Astrocyte of the cerebellum (primary cell): ENCODE data around the gene SCP2.
A peak's percentile ranks its signal among the peaks of the same experiment; 100 is the strongest.

Source experiments
- DNase-seq: peaks from one replicate; pipeline ENCODE4 v3.0.0-alpha.2; 2011; ENCODE audit warnings: low read depth
- H3K4me3 ChIP-seq: 2 replicates; pipeline ENCODE4 v1.5.1; 2011; ENCODE audit warnings: mild to moderate bottlenecking, low read depth, low read length, moderate library complexity
- CTCF ChIP-seq: IDR thresholded peaks from 2 replicates; pipeline ENCODE4 v1.5.1; 2012; ENCODE audit warnings: low read length, low read depth, moderate library complexity, mild to moderate bottlenecking; ENCODE audit errors: missing control alignments
- in situ Hi-C: cut with HindIII; loops from 2 replicates; pipeline ENCODE4 v1.10.0; 2017; ENCODE audit warnings: low sequenced_read_pairs

Gene SCP2

DNA sequence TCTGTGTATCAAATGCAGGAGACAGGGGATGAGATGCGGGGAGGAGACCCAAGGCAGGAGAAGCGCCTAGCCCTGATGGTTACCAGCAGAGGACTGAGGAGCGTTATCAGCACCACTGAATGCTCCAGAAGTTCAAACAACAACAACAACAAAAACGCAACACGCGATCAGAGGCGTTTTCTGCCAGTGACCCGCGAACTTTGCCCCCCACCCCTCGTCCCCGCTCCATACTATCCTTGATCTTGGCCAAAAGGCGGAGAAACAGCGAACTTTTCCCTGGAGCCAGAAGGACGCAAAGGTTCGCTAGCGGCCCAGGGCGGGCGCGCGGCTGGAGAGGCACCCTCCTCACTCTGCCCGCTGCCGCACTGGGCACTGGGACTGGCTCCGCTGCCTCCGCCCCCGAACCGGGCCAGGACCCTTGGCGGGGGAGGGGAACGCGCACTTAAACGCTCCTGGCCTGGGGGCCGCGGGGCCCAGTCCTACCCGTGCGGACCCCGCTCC is 6.2 kb upstream of the SCP2 start:
- H3K4me3 ChIP-seq = peak overlapping the region; percentile 47
- in situ Hi-C loops = no loop called here
- no peak for TF ChIP-seq CTCF
- no peak for DNase-seq

DNA sequence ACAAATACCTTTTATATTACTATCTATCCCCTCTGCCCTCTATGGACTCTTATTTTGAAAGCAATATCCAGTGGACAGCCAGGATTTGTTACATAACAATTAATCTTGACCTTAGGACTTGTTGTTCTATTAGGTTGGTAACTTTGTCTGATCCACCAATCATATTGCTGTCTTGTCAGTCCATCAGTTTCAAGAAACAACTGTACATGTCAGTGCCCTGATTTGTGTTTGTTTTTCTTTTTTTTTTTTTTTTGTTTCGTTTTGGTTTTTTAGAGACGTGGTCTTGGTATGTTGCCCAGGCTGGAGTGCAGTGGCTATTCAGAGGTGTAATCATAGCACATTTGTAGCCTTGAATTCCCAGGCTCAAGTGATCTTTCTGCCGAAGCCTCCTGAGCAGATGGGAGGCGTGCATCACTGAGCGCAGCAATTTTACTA is 1.5 kb upstream of the SCP2 start:
- in situ Hi-C loops = no loop called here
- TF ChIP-seq CTCF = no peak
- no peak for DNase-seq
- H3K4me3 ChIP-seq = no peak overlapping the region

DNA sequence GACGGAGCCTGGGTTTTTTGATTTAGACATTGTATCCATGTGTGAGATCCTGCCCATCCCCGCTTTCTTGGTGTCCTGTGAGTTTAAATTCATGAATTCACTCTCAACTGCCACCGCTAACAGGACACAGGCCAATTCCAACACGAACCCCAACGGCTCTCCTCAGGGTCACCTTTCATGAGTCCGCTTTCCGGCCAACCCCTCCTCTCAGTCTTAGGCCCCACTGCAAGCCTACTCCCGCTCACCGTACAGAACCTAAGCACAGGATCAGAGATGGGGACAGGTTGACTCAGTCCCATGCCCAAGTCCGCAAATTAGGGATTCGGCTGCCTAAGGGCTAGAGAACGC is 238 bp upstream of the SCP2 start:
- peak overlapping the region; percentile 58 for H3K4me3 ChIP-seq
- TF ChIP-seq CTCF = no peak
- no peak for DNase-seq
- in situ Hi-C loops = no loop called here

DNA sequence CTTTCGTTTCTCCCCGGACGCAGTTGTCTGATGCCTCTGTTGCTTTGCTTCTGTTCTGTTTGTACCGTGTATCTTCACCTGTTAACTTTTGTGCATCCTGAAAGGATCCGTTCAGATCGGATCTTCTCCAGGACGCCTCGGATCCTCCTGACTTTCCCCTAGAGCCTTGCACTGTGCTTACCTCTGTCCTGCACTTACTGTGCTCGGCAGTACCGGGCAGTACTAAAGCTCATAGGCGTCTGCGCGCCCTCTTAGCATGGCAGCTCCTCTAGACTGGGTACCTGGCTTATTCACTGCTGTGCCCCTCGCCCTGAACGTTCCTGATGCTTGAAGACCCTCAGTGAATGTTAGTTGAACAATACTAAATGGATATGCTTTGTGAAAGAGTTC is 934 bp downstream of the SCP2 start:
- TF ChIP-seq CTCF = no peak
- in situ Hi-C loops = no loop called here
- H3K4me3 ChIP-seq = peak overlapping the region; percentile 58
- no peak for DNase-seq

- no peak for TF ChIP-seq CTCF
- no peak for DNase-seq
- in situ Hi-C loops = no loop called here
- no peak overlapping the region for H3K4me3 ChIP-seq
Observed at GRCh38 chr1:52929019-52929418, 1.9 kb downstream of the SCP2 start.

GRCh38 chr1:52937433-52938182 is 10.5 kb downstream of the SCP2 start:
- no peak for TF ChIP-seq CTCF
- no peak for DNase-seq
- H3K4me3 ChIP-seq = no peak overlapping the region
- in situ Hi-C loops = no loop called here

- in situ Hi-C loops = no loop called here
- TF ChIP-seq CTCF = no peak
- no peak for DNase-seq
Observed at GRCh38 chr1:52938183-52938451, 11.0 kb downstream of the SCP2 start.

More at GRCh38 chr1:52938183-52938451, 11.0 kb downstream of the SCP2 start:
- H3K4me3 ChIP-seq = no peak overlapping the region
